ENCODE results near the gene TGFB1. TPM values are rescaled to one million over a fixed set of nuclear protein-coding genes. Genes with fewer than 3 reads are reported as not detected.
A peak's percentile ranks its signal among the peaks of the same experiment; 100 is the strongest.

The TGFB1 gene
- total RNA-seq, 1 experiment from 2014 or later = 17.5 TPM

- Histone ChIP-seq H3K27me3 (ENCODE audit: low read length) (no peaks in the 10 kb centered on the region), H3K36me3 (ENCODE audit: insufficient read depth, low read length) (no peaks in the 10 kb centered on the region; the same call in 1 of the 2 replicates), H3K9me2 (replicated peaks; ENCODE audit: insufficient read depth, low read length) (no peaks in the 10 kb centered on the region), H3K9ac (ENCODE audit: low read length) (no peak overlapping the region), H3K4me1 (ENCODE audit: low read length) (peaks cover under 1% of the 10 kb centered on the region; the same call in 1 of the 2 replicates), H3K27ac (ENCODE audit: low read length) (no peak overlapping the region), H4K20me1 (ENCODE audit: insufficient read depth, low read depth, low read length) (no peaks in the 10 kb centered on the region), H3K4me2 (ENCODE audit: low read depth, low read length, poor library complexity, severe bottlenecking) (no peak overlapping the region), H2AFZ (ENCODE audit: low read length) (no peak overlapping the region), H3K79me2 (ENCODE audit: low read length) (peaks cover 12% of the 10 kb centered on the region), H3K4me3 (ENCODE audit: low read length) (no peak overlapping the region), H3K9me3 (ENCODE audit: low read length) (no peaks in the 10 kb centered on the region)
- DNase-seq = peak; percentile 60
Measured at GRCh38 chr19:41321600-41322270, 32.0 kb downstream of the TGFB1 start.

GRCh38 chr19:41321204-41321599 is 32.5 kb downstream of the TGFB1 start:
- Histone ChIP-seq H3K9me2 (replicated peaks; ENCODE audit: insufficient read depth, low read length) (no peaks in the 10 kb centered on the region), H2AFZ (ENCODE audit: low read length) (no peak overlapping the region), H3K79me2 (ENCODE audit: low read length) (peaks cover 6% of the 10 kb centered on the region; the same call in 1 of the 2 replicates), H3K4me1 (ENCODE audit: low read length) (no peaks in the 10 kb centered on the region), H3K27ac (ENCODE audit: low read length) (no peak overlapping the region), H3K9ac (ENCODE audit: low read length) (no peak overlapping the region), H3K9me3 (ENCODE audit: low read length) (no peaks in the 10 kb centered on the region), H4K20me1 (ENCODE audit: insufficient read depth, low read depth, low read length) (no peaks in the 10 kb centered on the region), H3K4me2 (ENCODE audit: low read depth, low read length, poor library complexity, severe bottlenecking) (no peak overlapping the region), H3K36me3 (ENCODE audit: insufficient read depth, low read length) (no peaks in the 10 kb centered on the region; the same call in 1 of the 2 replicates), H3K4me3 (ENCODE audit: low read length) (no peak overlapping the region), H3K27me3 (ENCODE audit: low read length) (no peaks in the 10 kb centered on the region)
- no peak for DNase-seq

- H3K9me3 ChIP-seq (ENCODE audit: low read length) = no peaks in the 10 kb centered on the region
- no peaks in the 10 kb centered on the region for H3K9me2 ChIP-seq (replicated peaks; ENCODE audit: insufficient read depth, low read length)
- H3K4me1 ChIP-seq (ENCODE audit: low read length) = no peaks in the 10 kb centered on the region
- no peak for DNase-seq
- H3K9ac ChIP-seq (ENCODE audit: low read length) = no peak overlapping the region
- H4K20me1 ChIP-seq (ENCODE audit: insufficient read depth, low read depth, low read length) = no peaks in the 10 kb centered on the region
- H2AFZ ChIP-seq (ENCODE audit: low read length) = no peak overlapping the region
- 0 out of 2 replicates have a peak, but pooled peaks cover under 1% of the 10 kb centered on the region for H3K79me2 ChIP-seq (ENCODE audit: low read length)
- H3K36me3 ChIP-seq (ENCODE audit: insufficient read depth, low read length) = no peaks in the 10 kb centered on the region; the same call in 1 of the 2 replicates
- no peak overlapping the region for H3K27ac ChIP-seq (ENCODE audit: low read length)
- no peak overlapping the region for H3K4me2 ChIP-seq (ENCODE audit: low read depth, low read length, poor library complexity, severe bottlenecking)
- H3K27me3 ChIP-seq (ENCODE audit: low read length) = no peaks in the 10 kb centered on the region
- no peak overlapping the region for H3K4me3 ChIP-seq (ENCODE audit: low read length)
Measured at GRCh38 chr19:41320568-41320967, 33.2 kb downstream of the TGFB1 start.

- H3K9me2 ChIP-seq (replicated peaks; ENCODE audit: insufficient read depth, low read length) = no peaks in the 10 kb centered on the region
- no peaks in the 10 kb centered on the region for H3K9me3 ChIP-seq (ENCODE audit: low read length)
- H3K79me2 ChIP-seq (ENCODE audit: low read length) = no peaks in the 10 kb centered on the region
- H3K36me3 ChIP-seq (ENCODE audit: insufficient read depth, low read length) = no peaks in the 10 kb centered on the region; the same call in 1 of the 2 replicates
- H2AFZ ChIP-seq (ENCODE audit: low read length) = no peak overlapping the region
- H3K27me3 ChIP-seq (ENCODE audit: low read length) = no peaks in the 10 kb centered on the region
- DNase-seq = no peak
- no peak overlapping the region for H3K27ac ChIP-seq (ENCODE audit: low read length)
- H3K9ac ChIP-seq (ENCODE audit: low read length) = no peak overlapping the region
- H3K4me1 ChIP-seq (ENCODE audit: low read length) = no peaks in the 10 kb centered on the region
- no peak overlapping the region for H3K4me2 ChIP-seq (ENCODE audit: low read depth, low read length, poor library complexity, severe bottlenecking)
- no peak overlapping the region for H3K4me3 ChIP-seq (ENCODE audit: low read length)
- no peaks in the 10 kb centered on the region for H4K20me1 ChIP-seq (ENCODE audit: insufficient read depth, low read depth, low read length)
Measured at GRCh38 chr19:41320185-41320518, 33.6 kb downstream of the TGFB1 start.

GRCh38 chr19:41319500-41320184 is 34.1 kb downstream of the TGFB1 start:
- H3K36me3 ChIP-seq (ENCODE audit: insufficient read depth, low read length) = no peaks in the 10 kb centered on the region; the same call in 1 of the 2 replicates
- no peaks in the 10 kb centered on the region for H3K9me2 ChIP-seq (replicated peaks; ENCODE audit: insufficient read depth, low read length)
- H3K27ac ChIP-seq (ENCODE audit: low read length) = no peak overlapping the region
- no peaks in the 10 kb centered on the region for H3K4me1 ChIP-seq (ENCODE audit: low read length)
- no peak overlapping the region for H2AFZ ChIP-seq (ENCODE audit: low read length)
- no peaks in the 10 kb centered on the region for H3K27me3 ChIP-seq (ENCODE audit: low read length)
- no peak overlapping the region for H3K4me2 ChIP-seq (ENCODE audit: low read depth, low read length, poor library complexity, severe bottlenecking)
- H4K20me1 ChIP-seq (ENCODE audit: insufficient read depth, low read depth, low read length) = no peaks in the 10 kb centered on the region
- H3K9ac ChIP-seq (ENCODE audit: low read length) = no peak overlapping the region
- peaks cover under 1% of the 10 kb centered on the region; the same call in 1 of the 2 replicates for H3K79me2 ChIP-seq (ENCODE audit: low read length)
- no peak overlapping the region for H3K4me3 ChIP-seq (ENCODE audit: low read length)
- DNase-seq = no peak
- no peaks in the 10 kb centered on the region for H3K9me3 ChIP-seq (ENCODE audit: low read length)

- no peaks in the 10 kb centered on the region for H3K27me3 ChIP-seq (ENCODE audit: low read length)
- no peak overlapping the region for H3K4me2 ChIP-seq (ENCODE audit: low read depth, low read length, poor library complexity, severe bottlenecking)
- no peak for DNase-seq
- no peaks in the 10 kb centered on the region for H3K9me2 ChIP-seq (replicated peaks; ENCODE audit: insufficient read depth, low read length)
- no peaks in the 10 kb centered on the region for H3K9me3 ChIP-seq (ENCODE audit: low read length)
- H3K9ac ChIP-seq (ENCODE audit: low read length) = no peak overlapping the region
- H3K27ac ChIP-seq (ENCODE audit: low read length) = no peak overlapping the region
- H3K36me3 ChIP-seq (ENCODE audit: insufficient read depth, low read length) = peaks cover 3% of the 10 kb centered on the region; the same call in 1 of the 2 replicates
- no peak overlapping the region for H3K4me3 ChIP-seq (ENCODE audit: low read length)
- no peak overlapping the region for H2AFZ ChIP-seq (ENCODE audit: low read length)
- peaks cover 6% of the 10 kb centered on the region; the same call in 1 of the 2 replicates for H3K79me2 ChIP-seq (ENCODE audit: low read length)
- no peaks in the 10 kb centered on the region for H3K4me1 ChIP-seq (ENCODE audit: low read length)
- no peaks in the 10 kb centered on the region for H4K20me1 ChIP-seq (ENCODE audit: insufficient read depth, low read depth, low read length)
Measured at GRCh38 chr19:41318696-41319499, 34.8 kb downstream of the TGFB1 start.

- Histone ChIP-seq H2AFZ (ENCODE audit: low read length) (no peak overlapping the region), H3K27me3 (ENCODE audit: low read length) (no peaks in the 10 kb centered on the region), H3K4me3 (ENCODE audit: low read length) (no peak overlapping the region), H3K4me1 (ENCODE audit: low read length) (peaks cover 3% of the 10 kb centered on the region), H3K27ac (ENCODE audit: low read length) (no peak overlapping the region), H3K79me2 (ENCODE audit: low read length) (peaks cover 31% of the 10 kb centered on the region), H4K20me1 (ENCODE audit: insufficient read depth, low read depth, low read length) (no peaks in the 10 kb centered on the region), H3K9me2 (replicated peaks; ENCODE audit: insufficient read depth, low read length) (no peaks in the 10 kb centered on the region), H3K4me2 (ENCODE audit: low read depth, low read length, poor library complexity, severe bottlenecking) (no peak overlapping the region), H3K36me3 (ENCODE audit: insufficient read depth, low read length) (peaks cover 16% of the 10 kb centered on the region; the same call in 1 of the 2 replicates), H3K9ac (ENCODE audit: low read length) (no peak overlapping the region), H3K9me3 (ENCODE audit: low read length) (no peaks in the 10 kb centered on the region)
- no peak for DNase-seq
Measured at GRCh38 chr19:41316306-41316920, 37.3 kb downstream of the TGFB1 start.
